GM19238 (cell line): ENCODE measurements around the gene HOXA7.

ENCODE experiments used
- DNase-seq: peaks from one replicate; pipeline ENCODE4 v3.0.0; 2011; ENCODE audit warnings: low spot score; ENCODE audit not compliant: insufficient read length

The HOXA7 gene

GRCh38 chr7:27119412-27119911 lies 37.0 kb downstream of the HOXA7 start:
- DNase-seq = no peak

GRCh38 chr7:27118580-27118979 lies 37.9 kb downstream of the HOXA7 start:
- no peak for DNase-seq

DNA sequence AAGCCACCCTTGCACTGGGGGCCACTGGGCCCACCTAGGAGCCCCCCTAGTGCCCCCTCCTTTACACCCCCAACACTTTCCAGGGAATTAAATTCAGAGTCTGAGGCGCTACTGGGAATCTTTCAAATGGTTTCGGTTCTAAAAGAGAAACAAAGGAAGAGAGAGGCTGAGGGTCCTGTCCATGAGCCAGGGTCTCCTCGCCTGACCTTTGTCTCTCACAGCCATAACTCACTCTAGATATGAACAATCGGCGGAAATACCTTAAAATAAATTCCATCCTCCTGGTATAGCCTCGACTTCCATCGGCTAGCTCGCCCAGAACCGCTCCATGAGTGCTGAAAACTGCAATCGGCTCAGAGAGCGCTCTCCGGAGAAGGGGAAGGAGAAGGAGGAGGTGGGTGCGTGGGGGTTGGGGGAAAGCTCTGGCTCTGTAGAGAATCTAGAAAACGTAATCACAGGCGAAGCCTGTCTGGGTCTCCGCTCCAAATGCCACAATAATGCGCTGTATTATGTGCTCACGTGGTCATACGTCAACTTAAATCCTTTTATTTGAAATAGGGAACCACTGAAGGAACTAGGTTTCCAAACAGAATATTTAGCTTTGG lies 38.5 kb downstream of the HOXA7 start:
- DNase-seq = no peak

DNA sequence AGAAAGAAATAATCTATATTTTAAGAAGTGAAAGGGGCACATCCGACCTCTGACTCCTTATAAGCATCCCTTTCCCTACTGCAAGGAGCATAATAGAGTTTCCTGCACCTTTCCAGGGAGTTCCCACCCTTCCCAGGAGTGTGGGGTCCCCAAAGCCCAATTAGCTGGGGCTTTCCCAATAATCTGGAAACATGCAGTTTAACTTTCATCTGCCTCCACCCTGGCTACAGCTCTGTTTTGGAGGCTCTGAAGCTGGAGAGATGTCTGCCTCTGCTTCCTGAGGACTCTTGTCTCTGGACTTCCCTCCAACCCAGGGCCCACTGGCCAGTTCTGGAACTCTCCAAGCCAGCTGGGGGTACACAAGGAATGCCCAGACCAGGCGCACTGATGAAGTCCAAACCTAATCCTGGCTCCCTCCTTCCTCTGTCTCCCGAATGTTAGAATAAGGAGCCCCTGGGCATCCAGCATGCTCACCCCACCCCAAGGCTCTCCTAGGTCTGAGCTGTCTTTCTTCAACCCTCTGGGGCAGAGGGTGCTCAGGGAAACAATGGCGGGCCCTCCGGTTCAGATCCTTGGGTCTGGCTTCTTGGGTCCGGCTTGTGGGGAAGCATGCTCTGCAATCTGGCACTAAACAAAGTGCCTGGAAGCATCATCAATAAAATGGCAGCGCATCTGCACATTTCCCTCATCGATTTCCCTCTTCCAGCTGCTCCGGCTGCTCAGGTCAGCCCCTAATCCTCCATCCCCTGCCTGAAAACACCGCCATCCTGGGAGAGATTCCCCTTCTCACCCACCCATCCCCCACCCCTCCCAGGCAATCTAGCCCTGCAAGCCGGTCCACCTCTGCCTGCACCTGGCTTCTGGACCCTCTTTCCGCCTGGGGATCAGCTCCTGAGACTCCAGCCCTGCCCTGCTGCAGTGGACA lies 39.3 kb downstream of the HOXA7 start:
- no peak for DNase-seq

DNA sequence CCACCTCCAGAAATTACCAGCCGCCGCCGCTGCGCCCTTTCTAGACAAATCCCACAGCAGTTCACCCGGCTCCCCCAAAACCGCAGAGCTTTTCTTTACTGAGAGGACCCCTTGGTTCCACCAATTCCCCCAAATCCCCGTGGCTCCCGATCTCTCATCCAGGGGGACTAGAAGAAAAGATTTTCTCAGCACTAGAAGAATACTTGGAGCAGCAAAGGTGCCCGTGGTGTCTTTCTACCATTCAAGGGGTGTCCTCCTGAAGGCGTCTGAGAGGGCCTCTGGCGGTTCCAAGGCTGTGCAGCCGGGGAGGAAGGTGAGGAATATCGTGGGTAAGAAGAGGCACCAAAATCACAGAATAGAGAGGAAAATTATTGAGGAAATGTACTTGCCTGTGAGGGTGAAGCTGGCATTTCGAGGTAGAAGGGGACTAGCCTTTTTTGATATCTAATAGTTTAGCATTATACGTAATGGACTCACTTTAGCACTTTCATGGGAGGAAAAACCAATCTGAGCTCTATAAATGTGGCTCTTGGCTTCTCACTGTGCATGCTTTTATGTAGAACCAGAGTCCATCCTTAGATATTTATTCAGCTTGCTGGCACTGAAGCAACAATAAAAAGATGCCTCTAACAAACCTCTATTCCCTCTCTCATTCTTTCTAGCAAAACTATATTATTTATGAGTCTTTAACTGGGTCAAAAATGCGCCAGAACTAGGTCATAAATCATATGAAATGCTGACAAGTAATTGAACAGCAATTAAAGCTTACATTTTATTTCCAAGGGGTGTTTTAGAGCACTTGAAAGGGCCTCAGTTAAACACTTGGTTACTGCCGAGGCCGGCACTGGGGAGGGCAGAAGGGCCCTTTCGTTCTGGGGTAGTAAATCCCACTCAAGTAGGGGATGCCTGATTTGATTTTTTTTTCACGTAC lies 40.2 kb downstream of the HOXA7 start:
- no peak for DNase-seq

GRCh38 chr7:27115221-27116026 lies 41.1 kb downstream of the HOXA7 start:
- DNase-seq = no peak

DNA sequence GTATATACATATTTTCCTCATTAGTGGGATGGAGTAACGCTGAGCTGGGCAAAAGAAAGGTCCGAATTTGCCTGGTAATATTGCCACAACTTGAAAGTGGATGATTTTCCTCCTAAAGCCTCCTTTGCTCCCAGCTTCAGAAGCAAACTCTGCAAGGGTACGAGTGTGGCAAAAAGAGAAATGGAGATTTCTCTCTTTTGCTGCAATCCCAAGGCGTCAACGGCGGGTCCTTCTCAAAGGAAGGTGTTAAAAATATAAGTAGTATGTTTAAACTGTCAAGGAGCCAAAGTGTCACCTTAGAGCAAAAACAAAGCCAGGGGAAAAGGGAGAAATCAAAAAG lies 41.6 kb downstream of the HOXA7 start:
- no peak for DNase-seq

DNA sequence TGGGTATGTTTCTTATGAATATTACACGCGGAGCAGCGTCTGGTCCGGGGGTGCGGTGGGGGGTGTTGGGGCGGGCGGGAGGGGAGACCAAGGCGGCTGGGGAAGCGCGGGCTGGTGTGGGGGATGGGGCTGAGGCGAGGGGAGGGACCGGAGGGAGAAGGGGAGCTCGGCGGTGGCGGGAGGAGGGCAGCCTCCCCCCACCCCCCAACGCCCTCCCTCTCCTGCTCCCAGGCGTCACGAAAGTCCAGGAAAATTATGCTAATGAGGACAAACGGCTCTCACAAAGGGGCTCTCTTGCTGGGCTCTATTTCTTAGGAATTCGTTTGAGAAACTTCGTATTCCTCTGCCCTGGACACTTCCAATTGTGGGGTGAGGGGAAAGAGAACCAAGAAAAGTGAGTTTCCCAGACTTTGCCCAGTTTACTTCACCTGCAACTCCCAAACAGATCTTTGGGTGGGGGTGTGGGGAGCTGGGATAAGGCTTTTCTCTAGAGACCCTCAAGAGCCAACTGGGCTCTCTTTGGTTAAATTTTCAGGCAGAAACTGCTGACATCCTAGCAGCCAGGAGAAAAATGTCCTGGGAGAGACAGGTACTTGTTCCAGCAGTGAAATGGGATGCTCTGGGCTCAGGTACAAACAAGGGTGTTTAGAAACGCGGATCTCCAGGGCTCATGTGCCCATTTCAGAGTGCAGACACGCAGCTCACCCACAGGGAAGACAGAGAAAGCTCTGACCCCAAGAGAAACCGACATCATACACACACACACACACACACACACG lies 42.3 kb downstream of the HOXA7 start:
- no peak for DNase-seq

DNA sequence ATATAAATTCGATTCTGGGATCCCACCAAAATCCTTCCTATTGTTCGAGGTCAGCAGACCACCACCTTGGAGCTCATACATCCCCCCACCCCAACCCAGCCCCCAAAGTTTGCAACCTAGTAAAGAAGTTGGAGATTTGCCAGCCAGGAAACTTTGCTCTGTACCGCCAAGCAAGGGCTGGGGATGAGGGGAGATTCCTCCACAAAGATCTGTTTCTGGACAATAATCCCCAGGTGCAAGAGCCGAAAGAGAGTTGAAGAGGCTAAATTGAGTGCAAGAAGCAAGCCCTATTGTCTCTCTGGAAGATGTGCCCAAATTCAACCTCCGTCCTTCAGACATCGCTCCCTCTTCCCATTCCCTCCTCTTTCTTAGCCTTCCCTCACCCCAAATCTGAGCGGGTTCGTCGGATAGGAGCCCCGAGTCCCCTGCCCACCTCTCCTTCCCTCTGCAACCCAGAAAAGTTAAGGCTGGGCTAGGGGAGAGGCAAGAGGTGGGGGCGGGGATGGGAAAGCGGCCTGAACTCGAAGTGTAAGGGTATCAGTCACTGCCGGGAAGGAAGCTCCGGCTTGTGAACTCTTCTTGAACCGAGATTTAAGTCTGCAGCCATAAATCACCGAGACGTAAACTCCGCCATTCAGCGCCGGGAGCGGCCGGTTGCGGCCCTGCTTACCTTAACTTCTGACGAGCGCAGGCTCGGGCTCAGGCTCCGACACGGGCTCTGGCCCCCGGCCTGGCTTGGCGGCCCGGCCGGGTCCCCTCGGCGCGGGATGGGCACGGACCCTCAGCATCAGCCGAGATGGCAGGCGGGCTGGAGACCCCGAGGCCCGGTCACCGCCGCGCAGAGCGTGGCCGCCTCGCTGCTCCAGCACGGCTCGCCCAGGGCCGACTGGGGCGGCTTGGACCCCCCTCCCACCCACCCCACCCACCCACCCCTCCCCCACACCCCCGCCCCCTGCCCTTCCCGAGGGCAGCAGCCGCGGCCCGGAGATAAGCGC lies 43.2 kb downstream of the HOXA7 start:
- DNase-seq = no peak

GRCh38 chr7:27112361-27112760 lies 44.1 kb downstream of the HOXA7 start:
- no peak for DNase-seq

- no peak for DNase-seq
These were observed 44.7 kb downstream of the HOXA7 start for GRCh38 chr7:27111751-27112277.

DNA sequence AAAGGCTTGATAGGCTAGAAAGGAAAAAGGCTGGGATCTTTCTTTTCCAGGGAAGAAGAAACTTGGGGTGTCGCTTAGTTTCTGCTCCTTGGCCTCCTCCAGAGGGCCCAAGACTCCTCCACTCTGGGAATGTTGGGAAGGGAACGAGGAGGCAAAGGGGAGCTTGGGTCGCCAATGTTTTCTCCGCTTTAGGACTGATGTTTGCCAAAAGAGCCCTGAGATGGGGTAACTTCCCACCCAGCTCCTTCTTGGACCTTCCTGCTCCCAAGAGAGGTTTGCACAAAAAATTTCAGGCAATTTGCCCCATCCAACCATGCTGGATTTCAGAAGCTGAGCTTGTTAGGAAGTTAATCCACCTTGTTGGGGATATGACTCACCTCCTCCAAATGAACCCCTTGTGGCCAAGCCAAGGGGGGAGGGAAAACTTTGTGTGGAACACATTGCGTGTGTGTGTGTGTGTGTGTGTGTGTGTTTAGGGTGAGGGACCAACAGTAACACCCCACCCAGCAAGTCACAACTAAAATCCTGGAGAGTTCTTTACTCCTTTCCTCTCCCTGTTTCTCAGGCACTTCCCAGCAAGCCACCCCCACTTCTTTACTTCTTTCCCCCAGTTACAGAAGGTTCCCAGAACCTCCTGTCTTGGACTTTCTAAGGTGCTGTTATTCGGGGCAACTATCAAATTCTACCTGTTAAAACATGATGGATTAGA lies 45.3 kb downstream of the HOXA7 start:
- no peak for DNase-seq

GRCh38 chr7:27110186-27111031 lies 46.1 kb downstream of the HOXA7 start:
- DNase-seq = no peak

- no peak for DNase-seq
These were observed 46.8 kb downstream of the HOXA7 start for GRCh38 chr7:27109466-27110185.

DNA sequence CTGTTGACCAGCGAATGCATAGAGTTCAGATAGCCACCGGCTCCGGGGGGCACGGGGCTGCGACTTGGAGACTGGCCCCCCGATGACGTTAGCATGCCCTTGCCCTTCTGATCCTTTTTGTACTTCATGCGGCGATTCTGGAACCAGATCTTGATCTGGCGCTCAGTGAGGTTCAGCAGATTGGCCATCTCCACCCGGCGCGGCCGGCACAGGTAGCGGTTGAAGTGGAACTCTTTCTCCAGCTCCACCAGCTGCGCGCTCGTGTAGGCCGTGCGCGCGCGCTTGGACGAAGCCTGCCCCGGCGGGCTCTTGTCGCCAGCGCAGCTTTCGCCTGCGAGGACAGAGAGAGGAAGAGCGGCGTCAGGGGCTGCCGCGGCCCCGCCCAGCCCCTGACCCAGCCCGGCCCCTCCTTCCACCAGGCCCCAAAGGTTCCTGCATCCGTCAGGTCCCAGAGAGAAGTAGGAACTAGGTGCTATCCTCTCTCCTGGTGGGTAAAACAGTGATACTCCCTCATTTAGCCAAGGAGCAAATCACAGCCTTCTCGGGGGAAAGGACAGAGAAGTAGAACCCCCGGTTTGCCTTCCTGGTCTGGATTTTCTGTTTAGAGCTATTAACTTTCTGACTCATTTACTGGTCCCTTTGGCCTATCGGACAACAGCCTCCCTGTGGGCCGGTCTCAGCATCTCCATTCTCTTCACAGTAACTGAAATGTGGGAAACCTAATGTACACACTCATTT lies 47.9 kb downstream of the HOXA7 start:
- DNase-seq = no peak
